H1 (cell line): ENCODE measurements around the gene LAG3. TPM values are rescaled to one million over a fixed set of nuclear protein-coding genes. Genes with fewer than 3 reads are reported as not detected.

Source experiments
- CTCF ChIA-PET: fragments of 300-600 bp; sonication (Branson Sonifier 250); formaldehyde crosslinking; loops from one replicate; lab custom pipeline; 2021; ENCODE audit not compliant: partially characterized antibody; lab: Charles Lee
- POLR2A ChIA-PET: fragments of 300-600 bp; sonication (Branson Sonifier 250); formaldehyde crosslinking; loops from one replicate; lab custom pipeline; 2021; ENCODE audit warnings: inconsistent platforms; ENCODE audit not compliant: partially characterized antibody; lab: Charles Lee
- DNase-seq, 2 experiments: peaks; one replicate each; pipeline versions ENCODE4 v3.0.0 to v3.0.0-alpha.2; 2010 to 2022; ENCODE audit warnings: low spot score in 2 of 2, low read depth in 1 of 2, mixed read lengths in 1 of 2
- FAIRE-seq: peaks from 2 replicates; lab custom pipeline; 2011; peaks lifted over from hg19 to GRCh38; lab: Jason Lieb, UNC
- H2AFZ ChIP-seq: 2 replicates; pipeline ENCODE4 v1.8.1; 2012; ENCODE audit warnings: low read length, inconsistent platforms
- H2AK5ac ChIP-seq: 2 replicates; pipeline ENCODE4 v1.6.1; 2013; ENCODE audit warnings: low read depth, low read length
- H2BK120ac ChIP-seq: replicated peaks from 2 replicates; pipeline ENCODE3; 2013; ENCODE audit warnings: low read depth, low read length, inconsistent platforms
- H2BK12ac ChIP-seq: 2 replicates; pipeline ENCODE4 v1.6.1; 2013; ENCODE audit warnings: low read depth, low read length
- H2BK15ac ChIP-seq: 2 replicates; pipeline ENCODE4 v1.6.1; 2013; ENCODE audit warnings: low read length
- H2BK20ac ChIP-seq: 2 replicates; pipeline ENCODE4 v1.6.1; 2013; ENCODE audit warnings: low read length
- H2BK5ac ChIP-seq: 2 replicates; pipeline ENCODE4 v1.6.1; 2013; ENCODE audit warnings: low read depth, low read length
- H3K14ac ChIP-seq: 2 replicates; pipeline ENCODE4 v1.6.1; 2013; ENCODE audit warnings: inconsistent platforms; ENCODE audit not compliant: insufficient read length
- H3K18ac ChIP-seq: 2 replicates; pipeline ENCODE4 v1.6.1; 2013; ENCODE audit warnings: low read length; ENCODE audit errors: extremely low read depth
- H3K23ac ChIP-seq: 2 replicates; pipeline ENCODE4 v1.6.1; 2013; ENCODE audit warnings: inconsistent platforms; ENCODE audit not compliant: insufficient read length
- H3K23me2 ChIP-seq: 2 replicates; pipeline ENCODE4 v1.6.1; 2013; ENCODE audit warnings: low read depth, low read length
- H3K27ac ChIP-seq: 2 replicates; pipeline ENCODE4 v1.6.1; 2011; ENCODE audit warnings: low read depth, low read length, inconsistent platforms
- H3K27me3 ChIP-seq, 4 experiments: replicated peaks in 1 of 4; 1 replicate in 1 of 4; 2 replicates in 3 of 4; pipeline versions ENCODE4 v1.6.1 to v1.8.1; 2011 to 2013; ENCODE audit warnings: low read length in 3 of 4, mild to moderate bottlenecking in 3 of 4, inconsistent platforms in 2 of 4, mixed read lengths in 2 of 4, moderate library complexity in 1 of 4; ENCODE audit not compliant: control insufficient read depth in 3 of 4, insufficient read depth in 3 of 4; ENCODE audit errors: extremely low read depth in 1 of 4
- H3K36me3 ChIP-seq, 4 experiments: 2 replicates each; pipeline versions ENCODE4 v1.6.1 to v1.8.1; 2011 to 2013; ENCODE audit warnings: mild to moderate bottlenecking in 4 of 4, low read length in 3 of 4, moderate library complexity in 2 of 4, control low read depth in 1 of 4, inconsistent platforms in 1 of 4; ENCODE audit not compliant: insufficient read depth in 4 of 4, control insufficient read depth in 2 of 4
- H3K4ac ChIP-seq: replicated peaks from 2 replicates; pipeline ENCODE3; 2013; ENCODE audit warnings: low read length, low read depth, mixed read lengths, inconsistent platforms; ENCODE audit not compliant: insufficient read length
- H3K4me1 ChIP-seq, 4 experiments: replicated peaks in 1 of 4; 1 replicate in 1 of 4; 2 replicates in 3 of 4; pipeline versions ENCODE4 v1.6.1 to v1.8.1; 2011 to 2013; ENCODE audit warnings: low read length in 3 of 4, inconsistent platforms in 2 of 4, mixed read lengths in 1 of 4; ENCODE audit not compliant: insufficient read depth in 4 of 4, control insufficient read depth in 3 of 4
- H3K4me2 ChIP-seq, 2 experiments: 2 replicates each; pipeline versions ENCODE4 v1.6.1 to v1.8.1; 2011 to 2013; ENCODE audit warnings: low read depth in 2 of 2, low read length in 2 of 2, control low read depth in 1 of 2, inconsistent platforms in 1 of 2, mild to moderate bottlenecking in 1 of 2; ENCODE audit not compliant: insufficient read depth in 1 of 2
- H3K4me3 ChIP-seq, 4 experiments: fragments of 200-600, 300-600 bp in 1 of 4; sonication (generic), shearing (Covaris generic), sonication (Bioruptor Twin) in 1 of 4; 2 replicates each; pipeline versions ENCODE4 v1.5.1 to v1.8.1; 2011 to 2016; ENCODE audit warnings: low read length in 4 of 4, low read depth in 3 of 4, control low read depth in 2 of 4, inconsistent platforms in 2 of 4, mild to moderate bottlenecking in 2 of 4, mixed read lengths in 1 of 4, moderate library complexity in 1 of 4; ENCODE audit not compliant: insufficient read depth in 2 of 4; ENCODE audit errors: extremely low read depth in 1 of 4
- H3K56ac ChIP-seq: replicated peaks from 2 replicates; pipeline ENCODE3; 2013; ENCODE audit warnings: low read depth, mild to moderate bottlenecking, mixed read lengths, low read length, inconsistent platforms; ENCODE audit not compliant: insufficient read length
- H3K79me1 ChIP-seq: 2 replicates; pipeline ENCODE4 v1.6.1; 2013; ENCODE audit warnings: low read depth, low read length, control low read depth
- H3K79me2 ChIP-seq, 2 experiments: 2 replicates each; pipeline versions ENCODE4 v1.6.1 to v1.8.1; 2012 to 2013; ENCODE audit warnings: low read length in 2 of 2, mild to moderate bottlenecking in 2 of 2, inconsistent platforms in 1 of 2; ENCODE audit not compliant: insufficient read depth in 2 of 2, control insufficient read depth in 1 of 2
- H3K9ac ChIP-seq, 4 experiments: replicated peaks in 1 of 4; 1 replicate in 1 of 4; 2 replicates in 3 of 4; pipeline versions ENCODE4 v1.6.1 to v1.8.1; 2011 to 2013; ENCODE audit warnings: low read depth in 3 of 4, low read length in 3 of 4, control low read depth in 2 of 4, mild to moderate bottlenecking in 2 of 4, moderate library complexity in 2 of 4, inconsistent platforms in 1 of 4; ENCODE audit errors: extremely low read depth in 1 of 4
- H3K9me3 ChIP-seq, 2 experiments: 2 replicates each; pipeline versions ENCODE4 v1.6.1 to v1.8.1; 2012 to 2013; ENCODE audit warnings: mild to moderate bottlenecking in 2 of 2, moderate library complexity in 2 of 2, control low read depth in 1 of 2, inconsistent platforms in 1 of 2, low read depth in 1 of 2, low read length in 1 of 2, mixed read lengths in 1 of 2; ENCODE audit not compliant: insufficient read depth in 2 of 2
- H4K20me1 ChIP-seq, 2 experiments: replicated peaks in 1 of 2; 2 replicates each; pipeline versions ENCODE3 to v1.8.1; 2011 to 2013; ENCODE audit warnings: inconsistent platforms in 2 of 2, low read length in 2 of 2, mild to moderate bottlenecking in 1 of 2; ENCODE audit not compliant: insufficient read depth in 2 of 2, control insufficient read depth in 1 of 2
- H4K5ac ChIP-seq: 2 replicates; pipeline ENCODE4 v1.6.1; 2013; ENCODE audit warnings: low read length, low read depth, mixed read lengths, inconsistent platforms; ENCODE audit not compliant: insufficient read length
- H4K8ac ChIP-seq: 2 replicates; pipeline ENCODE4 v1.8.0; 2013; ENCODE audit warnings: mild to moderate bottlenecking, moderate library complexity, low read length, inconsistent platforms; ENCODE audit not compliant: insufficient read depth; ENCODE audit errors: extremely low read depth
- H4K91ac ChIP-seq: replicated peaks from 2 replicates; pipeline ENCODE3; 2013; ENCODE audit warnings: low read length, mixed read lengths, inconsistent platforms; ENCODE audit not compliant: insufficient read length
- MAX ChIP-seq: IDR thresholded peaks from 2 replicates; pipeline ENCODE4 v1.6.1; 2012; ENCODE audit warnings: inconsistent platforms
- NANOG ChIP-seq: IDR thresholded peaks from 2 replicates; pipeline ENCODE4 v1.6.1; 2011; ENCODE audit warnings: low read length, low read depth, mild to moderate bottlenecking, inconsistent platforms; ENCODE audit not compliant: insufficient read depth, poor library complexity, severe bottlenecking
- RAD21 ChIP-seq, 2 experiments: IDR thresholded peaks in 1 of 2; conservative IDR thresholded peaks in 1 of 2; 2 replicates each; pipeline ENCODE4 v1.6.1; 2011; ENCODE audit warnings: low read depth in 2 of 2, low read length in 2 of 2, improper control_type of control experiment in 1 of 2, inconsistent platforms in 1 of 2, mild to moderate bottlenecking in 1 of 2, moderate library complexity in 1 of 2
- RXRA ChIP-seq: IDR thresholded peaks from 2 replicates; pipeline ENCODE4 v1.6.1; 2011; ENCODE audit warnings: low read depth, mild to moderate bottlenecking, low read length, moderate library complexity; ENCODE audit not compliant: insufficient read depth
- SP2 ChIP-seq: IDR thresholded peaks from 2 replicates; pipeline ENCODE4 v1.6.1; 2012; ENCODE audit warnings: mild to moderate bottlenecking, low read length, inconsistent platforms
- USF2 ChIP-seq: IDR thresholded peaks from 2 replicates; pipeline ENCODE4 v1.6.1; 2011; ENCODE audit warnings: low read length, improper control_type of control experiment
- WGBS, 2 experiments: shearing (Covaris generic) in 1 of 2; methylation state at CpG; one replicate each; pipeline versions ENCODE4 v1.1.6 to v1.1.7; 2013 to 2015; ENCODE audit warnings: low lambda C conversion rate in 2 of 2, mixed read lengths in 2 of 2, inconsistent platforms in 1 of 2, low coverage in 1 of 2, missing lambda C conversion rate in 1 of 2; ENCODE audit not compliant: insufficient replicate concordance in 2 of 2, insufficient coverage in 1 of 2, insufficient read length in 1 of 2; ENCODE audit errors: extremely low coverage in 1 of 2, missing lambda C conversion rate in 1 of 2; 5-methylcytosine and 5-hydroxymethylcytosine counted together
- polyA plus RNA-seq, 7 experiments: library from polyadenylated mRNA; depleted of rRNA in 3 of 7; stranded (reverse) in 5 of 7; unstranded in 2 of 7; fragments of >200 nt in 5 of 7; fragments of 200-250 nt in 2 of 7; gene quantifications; 1 replicate in 5 of 7; 2 replicates in 1 of 7; 4 replicates in 1 of 7; pipeline versions ENCODE4 v1.2.1 to v1.2.3, GENCODE V29; 2011 to 2013; ENCODE audit warnings: missing spikeins in 2 of 7, mixed read lengths in 2 of 7
- total RNA-seq: library from RNA; stranded (reverse); fragmentation: NEBNext Ultra II Directional; extraction: Animal tissue kit (Norgen Biotek cat#: 25700); gene quantifications from 2 replicates; pipeline ENCODE4 v1.2.1, GENCODE V29; 2021

Gene LAG3
- total and polyA plus RNA-seq, 2 of the 8 experiments (the other 6 are each of a cell fraction or from before 2014, with no cell fraction given) = 1.1 to 3.1 TPM

GRCh38 chr12:6826734-6827436 is 54.6 kb downstream of the LAG3 start:
- H2BK5ac ChIP-seq = peak overlapping the region; percentile 60; the same call in 1 of the 2 replicates
- no peak for TF ChIP-seq SP2
- TF ChIP-seq NANOG = no peak
- TF ChIP-seq MAX = no peak
- TF ChIP-seq RAD21 (IDR thresholded peaks at IDR 0.05 in 1 of 2, conservative IDR thresholded peaks at IDR 0.05 in 1 of 2; ENCODE audit: low read depth in 2 of 2, low read length in 2 of 2) = 0 out of 4 replicates have a peak, but pooled peaks of 1 of the 2 experiments have one; percentile 15
- TF ChIP-seq USF2 = no peak
- TF ChIP-seq RXRA = no peak
- H4K8ac ChIP-seq = peak overlapping the region; percentile 63; the same call in 1 of the 2 replicates
- no peak overlapping the region for H3K14ac ChIP-seq
- peak overlapping the region; percentile 1; the same call in 1 of the 2 replicates for H2AK5ac ChIP-seq
- H3K4me1 ChIP-seq = peaks cover 4 to 37% (median 25%) of the 10 kb centered on the region in 4 experiments
- no peak for DNase-seq
- H3K36me3 ChIP-seq = peaks cover 4 to 14% (median 13%) of the 10 kb centered on the region in 4 experiments; a peak in 5 of 8 replicates
- H4K5ac ChIP-seq = peak overlapping the region; percentile 4
- peaks cover 0 to 11% (median 8%) of the 10 kb centered on the region in 4 experiments; a peak in 5 of 7 replicates for H3K27me3 ChIP-seq
- no peaks in the 10 kb centered on the region for H3K9me3 ChIP-seq
- H2BK15ac ChIP-seq = no peak overlapping the region
- H3K4me3 ChIP-seq = peak overlapping the region in 2 of 4 experiments; percentile 40 to 55; a peak in 4 of 8 replicates
- H3K23ac ChIP-seq = no peak overlapping the region
- H3K27ac ChIP-seq = no peak overlapping the region
- no peak overlapping the region for H3K9ac ChIP-seq
- peak overlapping the region; percentile 69 for H4K91ac ChIP-seq
- peaks cover 0 to 9% of the 10 kb centered on the region in 2 experiments; a peak in 1 of 4 replicates for H3K79me2 ChIP-seq
- 83% methylated on average over 22 of the region's 22 CpGs; no CpG with 5 or more reads in 1 of the 2 experiments for WGBS, 2 experiments
- peaks cover 22% of the 10 kb centered on the region for H3K23me2 ChIP-seq
- H4K20me1 ChIP-seq = peaks cover 0 to 7% of the 10 kb centered on the region in 2 experiments
- 0 out of 2 replicates have a peak overlapping the region, but pooled peaks have one; percentile 2 for H2BK12ac ChIP-seq
- peak overlapping the region; percentile 61 for H3K4ac ChIP-seq
- no peak for FAIRE-seq
- POLR2A ChIA-PET = interaction anchor here (0.8 to 27.1 kb wide), 12 partner anchors 8 to 212 kb away, joined by 3 to 388 read pairs (median 6); partner anchors contain the start of genes CDCA3, GNB3, MLF2 and PTMS
- H3K18ac ChIP-seq = peak overlapping the region; percentile 76; the same call in 1 of the 2 replicates
- no peak overlapping the region for H3K56ac ChIP-seq
- no peak overlapping the region; the same call in 1 of the 2 replicates for H2BK20ac ChIP-seq
- H2BK120ac ChIP-seq = no peak overlapping the region
- H3K79me1 ChIP-seq = peaks cover 4% of the 10 kb centered on the region
- no peak overlapping the region for H2AFZ ChIP-seq
- CTCF ChIA-PET = interaction anchor here (0.5 to 23.7 kb wide), 20 partner anchors 8 to 464 kb away, joined by 3 to 532 read pairs (median 4); partner anchors contain the start of genes CD4, CDCA3, COPS7A and GNB3
- peak overlapping the region; percentile 66 to 77 for H3K4me2 ChIP-seq
